Tibial nerve (tissue), 4 donors: ENCODE measurements around the gene ARHGEF11. TPM values are rescaled to one million over a fixed set of nuclear protein-coding genes. Genes with fewer than 3 reads are reported as not detected.

ENCODE experiments used
- DNase-seq, 2 donors: peaks; one replicate each; pipeline ENCODE4 v3.0.0-alpha.2; 2019; ENCODE audit warnings: low spot score in 2 of 2
- H3K27ac ChIP-seq, 4 donors: fragments of 200-600 bp; sonication (generic) in 3 of 4; one replicate each; pipeline ENCODE4 v1.5.1; 2017 to 2019; ENCODE audit warnings: mild to moderate bottlenecking in 1 of 4
- H3K27me3 ChIP-seq, 2 donors: fragments of 200-600 bp; sonication (generic) in 1 of 2; one replicate each; pipeline versions ENCODE4 v1.5.1 to v1.6.0; 2017 to 2019
- H3K36me3 ChIP-seq, 3 donors: fragments of 200-600 bp; sonication (generic); one replicate each; pipeline ENCODE4 v1.5.1; 2018 to 2019
- H3K4me1 ChIP-seq, 4 donors: fragments of 200-600 bp; sonication (generic) in 3 of 4; one replicate each; pipeline ENCODE4 v1.5.1; 2017 to 2019
- H3K4me3 ChIP-seq, 4 donors: fragments of 200-600 bp; sonication (generic) in 3 of 4; one replicate each; pipeline ENCODE4 v1.5.1; 2017 to 2019; ENCODE audit warnings: mild to moderate bottlenecking in 1 of 4, moderate library complexity in 1 of 4
- H3K9me3 ChIP-seq, 4 donors: fragments of 200-600 bp; sonication (generic) in 3 of 4; one replicate each; pipeline ENCODE4 v1.5.1; 2017 to 2019
- CTCF ChIP-seq, 5 experiments: fragments of 200-600 bp in 3 of 5; fragments of 450-650 bp in 2 of 5; sonication (generic) in 3 of 5; IDR thresholded peaks; one replicate each; pipeline ENCODE4 v1.5.1; 2016 to 2019; ENCODE audit warnings: antibody characterized with exemption in 5 of 5, mild to moderate bottlenecking in 3 of 5, moderate library complexity in 2 of 5
- EP300 ChIP-seq, 2 donors: sonication (generic); formaldehyde crosslinking; IDR thresholded peaks; one replicate each; pipeline ENCODE4 v1.6.1; 2017; ENCODE audit warnings: antibody characterized with exemption in 2 of 2, mild to moderate bottlenecking in 1 of 2
- POLR2A ChIP-seq, 2 donors: fragments of 450-650 bp; IDR thresholded peaks; one replicate each; pipeline ENCODE4 v1.6.1; 2017; ENCODE audit warnings: antibody characterized with exemption in 2 of 2, mild to moderate bottlenecking in 2 of 2, moderate library complexity in 2 of 2
- WGBS, 2 donors: methylation state at CpG; one replicate each; pipeline ENCODE4 v1.1.5; 2018; 5-methylcytosine and 5-hydroxymethylcytosine counted together
- total RNA-seq, 4 donors: library from RNA; depleted of rRNA; stranded (reverse); fragments of >200 nt; gene quantifications; one replicate each; pipeline ENCODE4 v1.1.0, GENCODE V29; 2016

The ARHGEF11 gene
- total RNA-seq, 4 donors from 2014 or later = 41.3 to 58.4 (median 46.8) TPM

GRCh38 chr1:156999596-157000320 lies 45.8 kb downstream of the ARHGEF11 start:
- TF ChIP-seq CTCF (IDR thresholded peaks at IDR 0.05) = no peak
- no peak for TF ChIP-seq POLR2A (IDR thresholded peaks at IDR 0.05)
- TF ChIP-seq EP300 (IDR thresholded peaks at IDR 0.05) = no peak
- 79 to 91% methylated on average over 9 of the region's 9 CpGs for WGBS, 2 donors

GRCh38 chr1:156998840-156999500 lies 46.6 kb downstream of the ARHGEF11 start:
- no peak overlapping the region for H3K4me3 ChIP-seq
- no peaks in the 10 kb centered on the region for H3K27me3 ChIP-seq
- no peaks in the 10 kb centered on the region for H3K9me3 ChIP-seq
- DNase-seq = no peak
- H3K36me3 ChIP-seq = no peaks in the 10 kb centered on the region
- 81 to 86% methylated on average over 7 of the region's 7 CpGs for WGBS, 2 donors
- no peak for TF ChIP-seq POLR2A (IDR thresholded peaks at IDR 0.05)
- no peak for TF ChIP-seq CTCF (IDR thresholded peaks at IDR 0.05)
- TF ChIP-seq EP300 (IDR thresholded peaks at IDR 0.05) = no peak
- H3K4me1 ChIP-seq = no peaks in the 10 kb centered on the region
- H3K27ac ChIP-seq = no peak overlapping the region

More at GRCh38 chr1:156999596-157000320, 45.8 kb downstream of the ARHGEF11 start:
- no peaks in the 10 kb centered on the region for H3K36me3 ChIP-seq
- H3K4me1 ChIP-seq = peaks cover 0 to 6% (median 0%) of the 10 kb centered on the region in 4 donors
- no peak overlapping the region for H3K27ac ChIP-seq
- no peak overlapping the region for H3K4me3 ChIP-seq
- H3K9me3 ChIP-seq = no peaks in the 10 kb centered on the region
- DNase-seq = no peak
- H3K27me3 ChIP-seq = no peaks in the 10 kb centered on the region

GRCh38 chr1:156998301-156998700 lies 47.2 kb downstream of the ARHGEF11 start:
- whole genome bisulfite sequencing, 2 donors = 92 to 97% methylated on average over 3 of the region's 3 CpGs
- Histone ChIP-seq H3K36me3 (no peaks in the 10 kb centered on the region), H3K27ac (no peak overlapping the region), H3K9me3 (no peaks in the 10 kb centered on the region), H3K4me3 (no peak overlapping the region), H3K4me1 (no peaks in the 10 kb centered on the region), H3K27me3 (no peaks in the 10 kb centered on the region)
- DNase-seq = no peak
- TF ChIP-seq CTCF (IDR thresholded peaks at IDR 0.05) = no peak
- TF ChIP-seq EP300 (IDR thresholded peaks at IDR 0.05) = no peak
- TF ChIP-seq POLR2A (IDR thresholded peaks at IDR 0.05) = no peak

- Histone ChIP-seq H3K27ac (no peak overlapping the region), H3K4me3 (no peak overlapping the region), H3K9me3 (no peaks in the 10 kb centered on the region), H3K4me1 (no peaks in the 10 kb centered on the region), H3K36me3 (peaks cover 0 to 9% (median 0%) of the 10 kb centered on the region in 3 donors), H3K27me3 (no peaks in the 10 kb centered on the region)
- TF ChIP-seq EP300 (IDR thresholded peaks at IDR 0.05) (no peak), POLR2A (IDR thresholded peaks at IDR 0.05) (no peak), CTCF (IDR thresholded peaks at IDR 0.05) (no peak)
- no peak for DNase-seq
- WGBS, 2 donors = 88% methylated on average over 5 of the region's 5 CpGs
Measured at GRCh38 chr1:156995412-156995811, 50.1 kb downstream of the ARHGEF11 start.

GRCh38 chr1:156994277-156994676 lies 51.3 kb downstream of the ARHGEF11 start:
- no peak for TF ChIP-seq CTCF (IDR thresholded peaks at IDR 0.05)
- no peak for TF ChIP-seq EP300 (IDR thresholded peaks at IDR 0.05)
- TF ChIP-seq POLR2A (IDR thresholded peaks at IDR 0.05) = no peak
- no peaks in the 10 kb centered on the region for H3K9me3 ChIP-seq

More at GRCh38 chr1:156994277-156994676, 51.3 kb downstream of the ARHGEF11 start:
- Histone ChIP-seq H3K4me3 (no peak overlapping the region), H3K27me3 (no peaks in the 10 kb centered on the region), H3K36me3 (peaks cover 0 to 9% (median 0%) of the 10 kb centered on the region in 3 donors), H3K27ac (no peak overlapping the region), H3K4me1 (no peaks in the 10 kb centered on the region)
- WGBS, 2 donors = 82 to 85% methylated on average over 2 of the region's 2 CpGs
- DNase-seq = no peak
